DMS153 treated with DMSO at 0.1 percent for 48 hours (cell line): ENCODE data around the gene GREB1L.
A peak's percentile ranks its signal among the peaks of the same experiment; 100 is the strongest.
"Not testable (repeated sequence)": the region's sequence is repeated elsewhere in the genome, so short reads cannot be mapped to it uniquely, and the experiment has no call there.

Experiments
- DNase-seq: peaks from one replicate; lab custom pipeline; 2025; ENCODE audit not compliant: unreplicated experiment; lab: John Stamatoyannopoulos, UW

Gene GREB1L

DNA sequence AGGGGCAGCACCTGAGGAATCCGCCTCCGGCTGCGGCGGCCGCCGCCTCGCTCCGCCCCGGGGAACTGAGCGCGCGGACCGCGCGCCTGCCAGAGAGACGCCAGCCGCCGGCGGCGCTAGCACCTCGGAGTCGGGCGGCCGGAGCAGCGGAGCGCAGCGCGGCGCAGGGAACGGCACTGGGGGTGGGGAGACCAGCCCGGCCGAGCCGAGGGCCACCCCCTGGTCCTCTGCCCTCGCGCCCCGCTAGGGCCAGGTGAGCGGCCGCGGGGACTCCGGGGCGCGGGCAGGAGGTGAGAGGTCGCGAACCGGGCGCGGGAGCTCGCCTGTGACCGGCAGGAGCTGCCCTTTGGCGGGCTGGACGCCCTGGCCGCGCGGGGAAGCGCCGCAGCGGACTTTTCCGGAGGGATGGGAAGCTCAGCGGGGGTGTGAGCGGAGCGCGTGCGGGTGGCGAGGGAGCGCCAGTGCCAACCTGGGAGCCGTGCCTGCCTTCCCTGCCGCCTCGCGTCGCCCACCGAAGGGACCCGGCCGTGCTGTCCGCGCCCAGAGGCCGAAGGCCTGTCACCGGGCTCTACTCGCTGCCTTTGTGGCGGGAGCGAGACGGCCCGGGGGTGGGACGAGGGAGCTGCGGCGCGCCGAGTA is at the start of gene GREB1L:
Gene GREB1L (plus strand): TSS at position 92 of the 639 bp plus-strand sequence. CDS start 141,287 bp downstream, outside the sequence.
- DNase-seq, result peak; percentile 13

DNA sequence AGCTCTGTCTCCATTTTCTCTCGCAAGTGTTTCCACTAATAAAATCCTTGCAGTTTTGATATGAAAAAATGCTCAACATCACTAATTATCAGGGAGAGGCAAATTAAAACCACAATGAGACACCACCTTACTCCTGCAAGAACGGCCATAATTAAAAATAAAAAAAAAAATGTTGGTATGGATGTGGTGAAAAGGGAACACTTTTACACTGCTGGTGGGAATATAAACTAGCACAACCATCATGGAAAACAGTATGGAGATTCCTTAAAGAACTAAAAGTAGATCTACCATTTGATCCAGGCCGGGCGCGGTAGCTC is 49.8 kb upstream of the GREB1L start:
- DNase-seq, result no peak

DNA sequence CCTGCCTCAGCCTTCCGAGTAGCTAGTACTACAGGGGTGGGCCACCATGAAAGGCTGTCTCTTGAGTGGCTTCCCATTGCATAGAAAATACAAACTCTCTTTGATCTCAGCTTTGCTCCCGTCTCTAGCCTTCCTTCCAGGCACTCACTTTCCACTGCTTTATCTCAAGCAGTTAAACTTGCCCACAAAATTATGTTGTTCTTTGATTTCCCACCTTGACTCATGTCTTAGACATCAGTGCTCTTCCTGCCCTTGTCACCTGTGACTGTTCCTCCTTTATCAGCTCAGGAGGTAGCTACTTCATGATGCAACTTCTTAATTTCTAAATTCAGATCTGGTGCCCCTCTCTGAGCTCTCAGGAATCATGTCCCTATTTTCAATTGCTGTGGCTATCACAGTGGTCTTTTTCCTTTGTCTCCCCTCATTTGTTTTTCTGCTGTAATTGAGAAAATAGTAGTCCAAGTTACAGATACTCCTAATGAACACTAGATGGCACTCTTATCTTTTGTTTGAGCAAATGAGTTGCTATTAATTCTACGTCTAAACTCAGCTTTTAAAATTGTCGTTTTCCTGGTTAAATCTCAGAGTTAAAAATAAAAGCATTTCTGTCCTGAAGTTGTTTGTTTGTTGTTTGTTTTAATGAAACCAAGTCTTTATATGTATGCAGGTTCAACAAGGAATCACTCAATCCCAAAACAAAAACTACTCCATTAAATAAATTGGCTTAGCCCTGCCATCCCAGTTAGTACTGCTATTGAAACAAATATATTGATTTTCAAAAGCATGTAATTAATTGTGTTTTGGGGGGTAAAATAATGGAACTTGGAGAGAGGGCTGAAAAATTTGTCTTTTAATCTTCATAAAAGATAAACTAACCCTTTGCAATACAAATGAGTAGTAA is 46.9 kb upstream of the GREB1L start:
- DNase-seq, result peak; percentile 60

DNA sequence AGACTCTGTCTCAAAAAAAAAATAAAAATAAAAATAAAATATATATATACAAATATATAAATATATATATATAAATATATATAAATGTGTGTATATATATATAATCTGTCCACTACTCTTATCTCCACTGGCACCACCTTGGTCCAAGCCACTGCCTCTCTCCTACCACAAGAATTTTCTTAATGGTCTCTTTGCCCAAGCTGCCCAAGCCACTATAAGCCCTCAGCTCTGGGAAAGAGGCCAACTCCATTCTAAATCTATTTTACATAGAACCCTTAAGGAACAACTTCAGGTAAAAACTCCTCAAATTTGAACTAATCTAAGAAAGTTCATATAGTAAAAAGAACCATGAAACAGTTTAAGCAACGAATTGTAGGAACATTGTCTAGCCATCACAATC is 45.6 kb upstream of the GREB1L start:
- DNase-seq, result no peak

DNA sequence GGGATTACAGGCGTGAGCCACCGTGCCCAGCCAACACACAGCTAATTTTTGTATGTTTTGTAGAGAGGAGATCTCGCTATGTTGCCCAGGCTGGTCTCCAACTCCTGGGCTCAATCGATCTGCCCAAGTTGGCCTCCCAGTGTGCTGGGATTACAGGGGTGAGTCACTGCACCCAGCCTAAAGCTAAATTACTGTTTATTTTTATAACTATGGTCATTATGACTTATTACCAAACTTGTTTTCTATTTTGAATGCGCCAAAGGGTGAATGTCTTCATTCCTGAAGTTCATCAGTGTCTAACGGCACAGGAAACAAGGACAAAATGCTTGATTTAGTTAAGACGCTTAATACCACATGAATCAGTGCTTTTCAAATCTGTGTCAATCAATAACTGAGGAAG is 38.9 kb upstream of the GREB1L start:
- no peak for DNase-seq

DNA sequence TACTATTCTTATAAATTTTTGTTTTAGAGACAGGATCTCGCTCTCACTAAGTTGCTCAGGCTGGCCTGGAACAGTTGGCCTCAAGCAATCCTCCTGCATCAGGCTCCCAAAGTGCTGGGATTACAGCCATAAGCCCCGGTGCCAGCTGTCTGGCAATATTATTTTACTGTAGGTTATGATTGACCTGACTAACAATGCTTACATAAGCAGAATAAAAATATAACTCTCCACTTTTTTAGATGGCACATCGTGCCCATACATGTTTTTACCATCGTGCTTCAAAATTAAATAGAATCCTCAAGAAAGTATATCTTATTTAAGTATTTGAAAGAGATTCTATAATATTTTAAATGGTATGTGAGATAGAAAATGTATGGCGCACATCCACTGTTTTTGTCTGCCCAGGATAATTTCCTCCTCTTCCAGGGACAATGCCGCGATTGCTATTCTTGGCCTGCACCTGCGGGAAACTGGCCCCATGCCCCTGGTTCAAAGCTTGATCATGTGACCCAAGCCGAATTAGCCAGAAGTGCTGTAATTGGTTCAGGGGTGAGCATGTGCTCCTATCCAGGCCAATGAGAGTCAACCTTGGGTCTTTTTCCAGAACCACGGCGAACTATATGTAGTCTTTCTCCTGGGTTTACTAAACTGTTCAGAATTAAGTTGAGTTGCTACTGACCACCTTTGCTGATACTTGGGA is 38.3 kb upstream of the GREB1L start:
- DNase-seq, result no peak

DNA sequence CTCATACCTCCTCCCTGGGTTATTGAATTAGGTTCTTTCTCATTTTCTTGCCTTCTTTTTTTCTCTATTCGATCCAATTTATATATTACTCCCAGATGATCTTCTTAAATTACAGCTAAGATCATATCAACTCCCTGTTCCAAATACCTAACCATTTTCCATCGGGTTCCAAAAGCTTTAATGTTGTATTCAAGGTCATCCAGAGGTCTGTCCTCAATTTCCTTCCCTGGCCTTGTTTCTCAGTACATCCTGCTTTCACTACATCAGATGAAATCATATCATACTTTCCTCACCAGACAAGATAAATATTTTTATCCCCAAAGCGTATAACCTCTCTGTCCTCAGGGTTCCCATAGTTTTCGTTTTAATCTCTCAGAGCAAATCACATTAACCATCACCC is 36.3 kb upstream of the GREB1L start:
- DNase-seq, result no peak

DNA sequence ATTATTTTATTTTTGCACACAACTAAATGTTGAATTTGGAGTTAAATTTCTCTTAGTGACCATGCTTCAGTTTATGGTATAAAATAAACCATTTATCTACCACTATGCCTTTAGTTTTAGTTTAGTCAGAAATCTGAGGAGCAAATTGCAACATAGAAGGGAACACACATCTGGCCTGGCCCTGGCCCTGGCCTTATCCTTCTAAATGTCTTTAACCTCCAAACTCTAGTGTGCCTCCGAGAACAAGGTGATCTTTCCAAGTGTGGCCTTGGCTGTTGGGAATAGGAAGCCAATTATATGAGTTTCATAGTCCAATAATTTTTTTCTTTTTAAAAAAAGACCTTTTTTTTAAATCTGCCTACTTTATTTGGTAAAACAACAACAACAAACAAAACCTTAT is 31.8 kb upstream of the GREB1L start:
- no peak for DNase-seq

DNA sequence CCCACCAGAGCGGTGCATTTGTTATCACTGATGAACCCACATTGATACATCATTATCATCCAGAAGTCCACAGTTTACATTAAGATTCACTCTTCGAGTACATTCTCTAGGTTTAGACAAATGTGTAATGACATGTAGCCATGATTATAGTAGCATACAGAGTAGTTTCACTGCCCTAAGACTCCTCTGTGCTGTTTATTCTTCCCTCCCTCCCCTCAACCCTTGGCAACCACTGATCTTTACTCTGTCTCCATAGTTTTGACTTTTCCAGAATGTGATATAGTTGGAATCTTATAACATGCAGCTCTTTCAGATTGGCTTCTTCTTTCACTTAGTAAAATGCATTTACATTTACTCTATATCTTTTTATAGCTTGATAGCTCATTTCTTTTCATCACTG is 31.2 kb upstream of the GREB1L start:
- DNase-seq, result no peak

DNA sequence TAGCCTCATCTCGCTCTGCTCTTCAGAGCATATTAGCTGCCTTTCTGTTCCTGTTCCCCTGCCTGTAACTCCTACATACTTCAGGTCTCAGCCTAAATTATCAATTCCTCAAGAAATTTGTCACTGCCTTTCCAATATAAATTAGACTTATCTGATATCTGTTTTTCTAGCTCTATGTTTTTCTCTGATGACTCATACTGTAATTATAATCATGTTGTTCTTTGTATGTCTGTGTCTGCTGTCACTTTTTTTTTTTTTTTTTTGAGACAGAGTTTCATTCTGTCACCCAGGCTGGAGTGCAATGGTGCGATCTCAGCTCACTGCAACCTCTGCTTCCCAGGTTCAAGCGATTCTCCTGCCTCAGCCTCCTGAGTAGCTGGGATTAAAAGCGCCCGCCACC is 27.6 kb upstream of the GREB1L start:
- not testable (repeated sequence) for DNase-seq

DNA sequence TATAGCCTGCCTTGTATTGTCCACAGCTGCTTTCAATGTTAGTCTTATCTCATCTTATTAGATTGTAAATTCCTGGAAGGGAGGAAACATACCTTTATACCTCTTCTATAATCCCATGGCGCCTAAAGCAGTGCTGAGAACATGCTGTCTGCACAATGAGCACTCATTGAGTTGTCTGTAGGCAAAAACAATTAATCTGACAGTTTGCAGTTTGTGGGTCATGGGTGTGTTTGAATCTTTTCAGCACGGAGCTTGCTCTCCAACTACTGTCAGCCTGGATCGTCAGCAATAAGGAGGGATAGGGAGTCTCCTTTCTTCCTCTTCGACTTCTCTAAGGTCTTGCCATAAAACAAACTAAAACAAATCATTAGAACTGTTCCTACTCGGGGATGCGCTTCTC is 26.5 kb upstream of the GREB1L start:
- no peak for DNase-seq

DNA sequence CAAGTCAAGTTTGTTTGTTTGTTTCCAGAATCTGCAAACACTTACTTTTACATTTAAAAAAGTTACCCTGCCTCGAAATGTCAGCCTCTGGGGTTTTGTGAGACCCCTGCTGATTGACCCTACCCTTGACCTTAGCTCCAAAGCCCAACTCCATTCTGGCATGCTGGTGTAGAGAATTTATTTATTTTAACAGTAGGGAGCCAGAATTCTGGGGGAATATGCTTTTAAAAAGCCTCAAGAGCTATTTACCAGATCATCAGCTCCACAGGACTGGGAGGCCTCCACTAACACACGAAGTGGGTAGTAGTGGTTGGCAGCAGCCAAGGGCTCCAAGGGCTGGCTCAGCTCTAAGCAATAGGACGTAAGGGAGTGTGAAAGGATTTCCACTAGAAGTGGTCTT is 23.2 kb upstream of the GREB1L start:
- no peak for DNase-seq

DNA sequence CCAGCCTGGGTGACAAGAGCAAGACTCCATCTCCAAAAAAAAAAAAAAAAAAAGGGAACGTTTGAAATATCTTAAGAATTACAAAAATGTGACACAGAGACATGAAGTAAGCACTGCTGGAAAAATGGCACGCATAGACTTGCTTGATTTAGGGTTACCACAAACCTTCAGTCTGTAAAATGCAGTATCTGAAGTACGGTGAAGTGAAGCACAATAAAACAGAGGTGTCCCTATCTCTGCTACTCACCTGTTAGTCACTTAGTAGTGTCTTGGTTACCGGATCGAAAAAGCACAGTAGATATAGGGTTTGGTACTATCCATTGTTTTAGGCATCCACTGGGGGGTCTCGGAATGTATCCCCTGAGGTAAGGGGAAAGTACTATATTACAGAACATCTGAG is 11.6 kb upstream of the GREB1L start:
- DNase-seq, result no peak

DNA sequence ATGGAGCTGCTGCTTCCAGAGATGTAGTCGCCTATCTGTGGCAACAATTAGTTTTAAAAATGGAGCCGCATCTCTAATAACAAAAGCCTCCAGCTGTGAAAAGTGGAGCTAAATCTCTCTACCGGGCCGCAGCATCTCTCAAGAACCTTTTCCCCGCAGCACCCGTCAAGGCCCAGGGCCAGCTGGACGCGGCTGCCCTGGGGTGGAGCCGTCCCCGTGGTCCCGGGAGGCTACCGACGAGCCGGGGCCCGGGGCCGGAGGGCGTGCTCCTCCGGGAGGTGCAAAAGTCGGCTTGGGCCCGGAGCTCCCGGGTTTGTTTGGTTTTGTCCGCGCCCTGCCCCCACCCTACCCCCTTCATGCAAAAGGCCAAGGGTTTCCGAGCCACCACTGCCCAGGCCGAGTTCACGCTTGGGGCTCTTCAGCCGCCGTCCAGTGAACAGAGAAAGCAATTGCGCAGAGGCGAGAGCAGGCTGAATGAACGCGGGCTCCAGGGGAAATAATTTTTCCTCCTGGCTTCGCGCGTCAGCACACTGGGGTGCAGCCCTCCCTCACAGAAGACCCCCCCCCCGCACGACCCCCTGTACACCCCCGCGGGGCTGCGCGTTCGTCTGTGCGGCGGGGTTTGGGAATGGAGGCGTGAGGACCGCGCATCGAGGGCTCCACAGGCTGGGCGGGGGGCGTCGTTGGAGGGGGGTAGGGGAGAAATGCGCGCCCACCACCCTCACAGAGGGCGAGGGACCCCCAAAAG is 557 bp upstream of the GREB1L start:
- no peak for DNase-seq

DNA sequence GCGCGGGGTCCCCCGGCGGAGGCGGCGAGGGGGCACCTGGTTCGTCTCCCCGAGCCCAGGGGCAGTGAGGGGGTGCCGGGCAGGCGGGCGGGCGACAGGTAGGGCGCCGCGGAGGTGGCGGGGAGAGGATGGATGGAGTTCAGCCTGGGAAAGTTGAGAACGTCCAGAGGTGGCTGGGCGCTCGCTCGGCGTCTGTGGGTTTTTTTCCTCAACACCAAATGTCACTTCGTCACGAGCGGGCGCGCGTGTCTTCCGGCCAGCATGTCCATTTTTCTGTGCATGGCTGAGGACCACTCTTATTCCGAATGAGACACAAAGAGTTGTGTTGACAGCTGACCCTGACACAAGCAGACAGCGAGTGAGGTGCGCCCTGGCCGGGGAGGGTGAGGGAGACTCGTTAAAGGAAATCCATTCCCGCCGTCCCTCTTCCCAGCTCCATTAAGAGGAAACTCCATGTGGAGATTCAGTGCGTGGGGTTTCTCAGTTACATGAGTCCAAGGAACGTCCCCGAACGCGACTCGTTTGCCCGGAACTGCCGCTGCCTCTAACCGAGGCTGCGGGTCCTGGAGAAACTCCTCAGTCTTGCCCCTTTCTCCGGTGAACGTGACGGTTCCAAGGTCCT is 859 bp downstream of the GREB1L start:
- no peak for DNase-seq

DNA sequence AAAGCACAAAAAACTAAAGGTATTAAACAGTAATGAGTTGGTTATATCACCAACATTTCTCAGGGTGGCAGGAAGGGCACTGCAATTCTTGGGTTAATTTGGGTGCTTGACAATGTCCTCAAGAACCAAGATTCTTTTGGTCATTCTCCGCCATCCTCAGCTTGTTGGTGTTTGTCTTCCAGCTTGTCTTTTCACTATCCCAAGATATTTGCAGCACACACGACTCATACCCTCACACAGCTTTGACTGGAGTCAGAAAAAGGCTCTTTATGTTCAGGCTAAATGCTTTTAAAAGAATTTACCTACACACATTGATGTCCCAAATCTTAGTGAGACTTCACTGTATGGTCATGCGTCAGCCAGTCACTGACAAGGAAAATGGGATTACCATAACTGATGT is 12.5 kb downstream of the GREB1L start:
- no peak for DNase-seq

DNA sequence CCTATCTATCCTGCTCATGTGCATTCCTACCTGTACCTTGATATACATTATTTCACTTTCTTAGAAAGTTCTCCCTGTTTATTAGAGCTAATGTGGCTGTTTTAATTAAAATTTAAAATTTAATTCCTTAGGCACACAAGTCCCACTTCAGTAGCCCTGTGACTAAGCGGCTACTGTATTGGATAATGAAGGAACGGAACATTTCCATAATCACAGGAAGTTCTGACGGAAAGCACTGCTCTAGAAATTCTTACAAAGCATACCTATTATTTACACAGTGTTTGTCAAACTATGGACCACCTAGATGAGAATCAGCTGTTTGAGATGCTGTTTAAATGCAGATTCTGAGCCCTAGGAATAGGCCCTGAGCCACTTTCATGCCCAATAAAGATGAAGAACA is 13.2 kb downstream of the GREB1L start:
- no peak for DNase-seq

DNA sequence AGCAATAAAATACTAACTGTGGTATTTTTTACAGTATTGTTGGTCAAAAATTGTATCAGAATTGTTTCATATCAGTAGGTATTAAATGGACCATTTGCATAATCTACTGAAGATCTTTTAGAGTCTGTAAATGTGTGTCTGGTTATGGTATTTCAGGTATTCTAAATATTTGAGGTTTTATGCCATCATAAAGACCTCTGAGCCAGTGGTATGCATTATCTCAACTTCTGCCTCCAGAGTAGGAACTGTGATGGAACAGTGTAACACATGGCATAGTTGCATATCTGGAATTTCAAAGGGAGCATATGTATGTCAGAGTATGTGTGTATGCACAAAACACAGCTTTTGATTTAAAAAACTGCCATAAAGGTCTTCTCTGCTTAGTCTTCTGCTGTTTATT is 15.4 kb downstream of the GREB1L start:
- no peak for DNase-seq

DNA sequence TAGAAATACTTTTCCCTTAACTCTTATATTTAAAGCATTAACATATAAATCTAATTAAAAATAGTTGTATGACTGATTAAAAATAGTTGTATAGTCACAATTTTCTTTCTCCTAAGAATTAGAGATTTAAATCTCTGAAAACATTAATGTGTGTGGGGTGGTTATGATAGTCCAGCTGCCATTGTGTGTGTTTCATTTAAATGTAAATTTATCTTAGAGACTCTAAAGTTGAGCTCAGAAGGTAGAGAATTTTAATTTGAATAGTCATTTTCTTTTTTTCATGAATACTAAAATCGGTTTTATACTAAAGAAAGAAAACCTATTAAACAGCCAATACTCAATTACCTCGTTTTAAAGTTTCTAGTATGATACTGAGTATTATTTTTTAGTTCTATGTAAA is 18.6 kb downstream of the GREB1L start:
- no peak for DNase-seq

DNA sequence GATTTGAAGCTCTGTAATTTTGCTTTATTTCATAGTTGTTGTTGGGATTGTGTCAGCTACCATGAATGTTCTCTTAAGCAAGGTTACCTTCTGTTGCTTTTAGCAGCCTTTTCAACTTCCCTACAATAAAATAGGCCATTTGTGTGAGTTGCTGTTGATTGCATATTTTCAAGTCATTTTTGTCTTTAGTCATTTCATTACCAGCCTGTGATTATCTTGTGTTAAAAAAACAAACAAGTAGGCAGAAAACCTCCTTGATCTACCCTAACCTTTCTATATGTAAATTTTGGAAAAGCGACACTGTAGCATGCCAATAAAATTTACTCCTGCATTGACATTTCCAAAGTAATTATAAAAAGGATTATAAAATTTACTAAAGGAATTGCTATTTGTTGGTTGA is 19.3 kb downstream of the GREB1L start:
- no peak for DNase-seq

DNA sequence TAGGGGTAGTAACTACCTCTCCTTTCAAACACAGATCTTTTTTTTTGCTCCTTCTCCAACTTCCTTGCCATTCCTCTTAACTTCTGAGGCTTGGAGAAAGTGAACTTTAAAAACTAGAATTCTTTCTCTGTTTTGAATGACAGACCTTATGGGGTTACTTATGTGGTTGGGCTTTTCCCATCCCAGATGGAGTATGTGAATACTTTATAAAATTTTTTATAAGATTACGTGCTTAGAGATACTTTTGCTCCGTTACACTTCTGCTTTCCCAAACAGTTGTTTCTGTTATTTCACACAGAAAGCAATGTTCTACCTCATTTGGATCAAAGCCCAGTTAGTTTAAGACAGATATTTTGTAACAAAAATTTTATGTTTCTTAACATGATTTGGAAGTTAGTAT is 20.2 kb downstream of the GREB1L start:
- DNase-seq, result no peak
